Astrocyte of the hippocampus (primary cell): ENCODE results near the gene FTL.

ENCODE experiments used
- DNase-seq: peaks from one replicate; pipeline ENCODE4 v3.0.0; 2011; ENCODE audit warnings: low read depth, low spot score

The FTL gene

DNA sequence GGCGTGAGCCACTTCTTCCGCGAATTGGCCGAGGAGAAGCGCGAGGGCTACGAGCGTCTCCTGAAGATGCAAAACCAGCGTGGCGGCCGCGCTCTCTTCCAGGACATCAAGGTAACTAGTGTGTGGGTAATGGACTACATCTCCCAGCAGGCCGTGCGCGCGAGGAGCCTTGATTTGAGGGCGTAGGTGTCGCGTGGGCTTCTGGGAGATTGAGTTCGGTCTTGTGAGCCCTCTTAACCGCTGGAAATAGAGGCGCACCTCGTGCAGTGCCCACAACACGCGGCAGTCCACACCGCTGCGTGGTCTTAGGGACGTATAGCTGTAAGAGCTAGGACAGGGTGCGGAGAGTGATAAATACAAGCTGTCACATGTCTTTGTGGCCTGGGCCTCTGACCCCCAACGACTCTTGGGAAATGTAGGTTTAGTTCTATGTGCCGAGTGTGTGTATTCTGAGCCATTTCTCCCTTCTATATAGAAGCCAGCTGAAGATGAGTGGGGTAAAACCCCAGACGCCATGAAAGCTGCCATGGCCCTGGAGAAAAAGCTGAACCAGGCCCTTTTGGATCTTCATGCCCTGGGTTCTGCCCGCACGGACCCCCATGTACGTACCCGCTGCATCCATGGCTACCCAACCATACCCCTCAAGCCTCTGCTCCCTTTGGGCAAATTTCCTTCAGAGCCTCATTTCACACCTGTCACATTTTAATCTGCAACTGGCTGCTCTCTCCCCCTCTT lies 864 bp downstream of the FTL start:
- peak; percentile 91 for DNase-seq

DNA sequence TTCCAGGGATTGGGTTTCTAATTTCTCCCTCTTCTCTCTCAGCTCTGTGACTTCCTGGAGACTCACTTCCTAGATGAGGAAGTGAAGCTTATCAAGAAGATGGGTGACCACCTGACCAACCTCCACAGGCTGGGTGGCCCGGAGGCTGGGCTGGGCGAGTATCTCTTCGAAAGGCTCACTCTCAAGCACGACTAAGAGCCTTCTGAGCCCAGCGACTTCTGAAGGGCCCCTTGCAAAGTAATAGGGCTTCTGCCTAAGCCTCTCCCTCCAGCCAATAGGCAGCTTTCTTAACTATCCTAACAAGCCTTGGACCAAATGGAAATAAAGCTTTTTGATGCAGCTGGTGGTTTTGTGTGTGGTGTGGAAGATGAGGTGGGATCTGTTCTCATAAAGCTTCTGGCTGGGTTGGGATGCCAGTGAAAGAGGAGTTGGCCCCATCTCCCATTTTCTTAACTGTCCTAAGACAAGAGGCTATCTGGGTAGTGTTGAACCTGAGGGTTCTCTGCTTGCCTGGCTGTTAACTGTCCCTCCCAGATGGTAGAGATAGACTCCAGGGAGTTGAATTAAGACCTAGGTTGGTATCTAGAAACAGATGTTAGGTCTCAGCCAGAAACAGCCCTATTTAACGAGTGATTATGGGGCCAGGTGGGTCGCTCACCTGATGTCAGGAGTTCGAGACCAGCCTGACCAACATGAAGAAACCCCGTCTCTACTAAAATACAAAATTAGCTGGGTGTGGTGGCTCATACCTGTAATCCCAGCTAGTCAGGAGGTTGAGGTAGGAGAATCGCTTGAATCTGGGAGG lies 1.6 kb downstream of the FTL start:
- DNase-seq: no peak

DNA sequence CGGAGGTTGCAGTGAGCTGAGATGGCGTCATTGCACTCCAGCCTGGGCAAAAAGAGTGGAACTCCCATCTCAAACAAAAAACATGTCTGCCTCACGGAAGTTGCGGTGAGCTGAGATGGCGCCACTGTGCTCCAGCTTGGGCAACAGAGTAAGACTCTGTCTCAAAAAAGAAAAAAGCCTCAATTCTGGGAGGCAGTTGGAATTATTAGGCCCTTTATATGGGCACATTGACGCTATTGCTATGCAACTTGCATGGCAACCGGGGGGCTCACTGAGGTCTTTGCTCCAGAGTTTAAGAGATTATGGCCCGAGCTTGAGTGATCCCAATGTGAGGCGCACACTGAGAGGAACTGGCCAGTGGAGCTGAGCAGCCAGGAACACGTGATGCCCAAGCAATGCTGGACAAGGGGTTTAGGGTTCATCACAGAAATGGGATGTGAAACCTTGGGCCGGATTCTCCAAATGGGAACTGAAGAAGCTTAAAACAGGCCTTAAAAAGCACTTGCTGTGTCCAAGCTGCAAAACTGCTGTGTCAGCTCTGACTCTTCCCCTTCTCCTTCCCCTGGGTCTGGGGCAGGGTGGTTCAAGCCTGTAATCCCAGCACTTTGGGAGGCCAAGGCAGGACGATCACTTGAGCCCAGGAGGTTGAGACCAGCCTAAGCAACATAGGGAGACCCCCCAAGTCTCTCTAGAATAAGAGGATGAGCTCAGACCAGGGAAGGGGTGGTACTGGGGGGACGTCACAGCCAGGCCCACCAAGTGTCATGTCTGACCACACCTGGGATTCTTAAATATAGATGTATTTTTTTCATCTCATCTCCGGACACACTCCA lies 2.5 kb downstream of the FTL start:
- DNase-seq: peak; percentile 9

DNA sequence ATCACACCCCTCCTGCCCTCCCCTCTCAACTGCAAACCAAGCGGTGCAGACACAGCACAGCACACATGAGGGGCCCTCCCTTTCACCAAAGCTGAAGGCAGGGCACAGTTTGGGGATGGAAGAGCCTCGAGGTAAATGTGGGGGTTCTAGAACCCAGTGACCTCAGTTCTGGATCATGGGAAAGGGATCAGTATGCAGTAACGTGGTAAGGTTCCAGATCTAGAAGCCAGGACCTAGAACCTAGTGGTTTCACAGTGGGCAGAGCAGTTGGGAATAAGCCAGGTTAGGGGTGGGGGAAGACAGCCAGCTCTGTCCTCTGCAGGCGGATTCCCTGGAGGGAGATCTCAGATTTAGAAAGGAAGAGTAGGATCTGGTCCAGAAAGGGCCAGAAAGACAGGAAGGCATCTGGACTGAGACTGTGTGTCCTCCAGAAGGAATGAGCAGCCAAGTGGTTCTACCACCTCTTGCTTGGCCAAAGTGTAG lies 3.1 kb downstream of the FTL start:
- peak; percentile 8 for DNase-seq

DNA sequence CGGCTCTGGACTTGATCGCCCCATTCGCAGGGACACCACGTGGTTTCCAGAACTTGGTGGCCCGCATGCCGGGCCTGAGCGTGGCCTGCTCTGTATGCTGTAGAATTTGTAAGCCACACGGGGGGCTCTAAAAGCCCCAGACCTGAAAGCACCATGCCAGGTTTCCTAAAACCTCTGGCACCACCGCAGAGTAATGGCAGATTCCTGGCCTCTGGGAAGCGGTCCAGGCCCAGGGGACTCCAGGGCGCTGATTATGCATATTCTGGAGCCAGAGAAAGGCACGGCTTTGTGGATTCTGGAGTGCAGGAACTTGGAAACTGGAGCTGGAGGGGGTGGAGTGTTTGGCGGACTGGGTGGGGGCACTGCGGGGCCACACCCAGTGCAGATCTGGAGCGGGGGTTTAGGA lies 3.7 kb downstream of the FTL start:
- DNase-seq: peak; percentile 22

DNA sequence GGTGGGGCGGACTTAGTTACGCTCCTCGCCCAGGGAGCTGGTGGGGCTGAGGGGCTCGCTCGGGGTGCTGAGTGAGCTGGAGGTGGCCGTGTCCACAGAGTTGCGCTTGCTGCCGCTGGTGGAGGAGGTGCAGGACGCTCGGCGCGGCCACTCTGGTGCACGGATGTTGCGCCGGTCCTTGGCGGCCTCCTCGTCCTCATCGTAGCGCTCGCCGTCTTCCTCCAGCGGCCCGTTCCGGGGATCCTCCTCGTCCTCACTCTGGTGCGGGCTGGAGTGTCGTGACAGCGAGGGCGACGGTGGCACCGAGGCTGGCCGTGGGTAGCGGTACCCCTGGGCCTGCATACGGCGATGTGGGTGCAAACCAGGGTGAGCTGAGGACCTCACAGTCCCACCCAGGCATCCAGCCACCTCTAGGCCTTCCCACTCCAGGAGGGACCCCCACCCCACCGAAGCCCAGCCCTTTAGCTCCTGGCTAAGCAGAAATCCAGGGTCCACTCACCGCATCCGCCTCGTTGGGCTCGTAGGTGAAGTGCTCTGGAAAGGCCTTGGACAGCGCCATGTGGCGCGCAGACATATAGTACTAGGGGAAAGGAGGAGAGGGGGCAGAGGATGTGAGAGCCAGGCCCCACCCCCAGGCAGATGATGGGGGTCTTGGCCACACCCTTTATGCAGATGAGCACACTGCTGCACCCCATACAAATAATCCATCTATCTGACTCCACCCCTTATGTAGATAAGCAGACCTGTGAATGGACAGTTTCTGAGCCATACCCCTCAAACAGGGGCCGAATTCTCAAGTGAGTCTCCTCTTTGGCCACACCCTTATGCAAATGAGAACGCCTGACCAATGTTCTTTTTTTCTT lies 4.4 kb downstream of the FTL start:
- DNase-seq: no peak

DNA sequence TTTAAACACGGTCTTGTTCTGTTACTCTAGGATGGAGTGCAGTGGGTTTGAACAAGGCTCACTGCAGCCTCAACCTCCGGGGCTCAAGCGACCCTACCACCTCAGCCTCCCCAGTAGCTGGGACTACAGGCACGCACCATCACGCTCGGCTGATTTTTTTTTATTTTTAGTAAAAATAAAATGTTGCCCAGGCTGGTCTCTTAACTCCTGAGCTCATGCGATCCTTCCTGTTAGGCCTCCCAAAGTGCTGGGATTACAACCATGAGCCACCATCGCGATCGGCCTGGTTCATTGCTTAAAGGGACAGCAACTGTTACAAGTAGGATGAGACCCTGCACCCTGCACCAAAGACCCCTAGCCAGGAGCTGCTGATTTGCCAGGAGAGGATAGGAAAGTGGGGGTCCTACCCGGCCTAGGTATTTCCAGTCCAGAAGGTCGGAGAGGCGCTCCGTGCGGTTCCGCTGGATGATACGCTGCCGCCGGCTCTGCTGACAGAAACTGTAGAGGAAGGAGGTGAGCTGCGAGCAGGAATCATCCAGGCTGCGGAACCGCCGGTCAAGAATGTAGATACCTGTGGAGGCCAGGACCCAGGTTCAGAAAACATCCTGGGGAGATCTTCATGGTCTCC lies 5.1 kb downstream of the FTL start:
- DNase-seq: no peak

DNA sequence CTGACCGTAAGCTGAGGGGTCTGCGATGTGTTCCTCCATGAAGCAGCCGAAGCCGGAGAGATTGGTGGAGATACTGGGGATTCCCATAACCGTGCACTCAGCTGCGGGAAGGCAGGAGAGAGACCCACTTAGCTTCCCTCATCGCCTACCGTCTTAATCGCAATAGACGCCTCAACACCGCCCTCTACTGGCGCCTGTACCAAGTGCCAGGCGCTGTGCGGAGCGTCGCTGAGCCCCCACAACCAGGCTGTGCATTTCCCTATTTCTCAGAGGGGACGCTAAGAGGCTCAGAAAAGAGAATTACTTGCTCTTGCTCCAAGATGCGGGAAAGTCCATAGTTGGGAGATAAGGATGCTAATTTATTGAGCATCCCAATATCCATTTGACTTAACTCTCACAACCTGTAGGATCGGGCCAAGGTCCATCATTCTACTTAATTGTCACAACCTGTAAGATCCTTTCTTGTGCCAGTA lies 5.8 kb downstream of the FTL start:
- peak; percentile 90 for DNase-seq

DNA sequence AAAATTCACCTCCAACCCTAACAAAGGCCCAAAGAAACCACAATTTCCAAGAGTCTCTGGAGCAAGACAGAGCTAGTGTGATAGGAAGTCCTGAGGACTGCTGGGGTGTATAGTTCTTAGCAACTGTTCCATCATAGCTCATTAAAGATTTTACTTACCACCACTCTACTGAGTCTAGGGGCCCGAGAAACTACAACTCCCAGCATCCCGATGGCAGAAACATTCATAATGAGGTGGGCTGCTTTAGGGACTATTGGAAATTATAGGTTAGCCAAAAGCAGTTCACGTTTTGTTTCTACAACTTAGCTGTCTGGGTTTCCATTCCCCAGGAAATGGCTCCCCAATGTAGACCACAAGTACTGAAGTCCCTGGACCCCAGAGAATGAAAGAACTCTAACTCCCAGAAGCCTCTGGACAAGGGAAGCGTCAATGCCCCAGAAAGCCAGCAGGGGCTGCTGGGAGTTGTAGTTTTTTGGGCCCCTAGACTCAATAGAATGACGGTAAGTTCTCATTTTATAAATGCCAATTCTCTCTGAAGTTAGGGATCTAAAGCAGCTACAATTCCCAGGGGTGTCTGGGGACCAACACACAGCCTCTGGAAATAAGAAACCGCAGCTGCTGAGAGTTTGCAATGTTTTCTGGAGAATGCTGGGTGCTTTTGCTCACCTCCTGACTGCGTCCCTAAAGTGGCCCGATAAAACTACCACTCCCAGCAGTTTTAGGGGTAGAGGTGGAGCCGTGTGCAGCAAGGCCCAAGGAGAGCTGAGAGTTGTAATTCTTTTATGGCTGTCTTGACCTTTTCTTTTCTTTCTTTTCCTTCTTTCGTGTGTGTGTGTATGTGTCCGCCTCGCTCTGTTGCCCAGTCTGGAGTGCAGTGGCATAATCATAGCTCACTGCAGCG lies 11.1 kb downstream of the FTL start:
- no peak for DNase-seq

DNA sequence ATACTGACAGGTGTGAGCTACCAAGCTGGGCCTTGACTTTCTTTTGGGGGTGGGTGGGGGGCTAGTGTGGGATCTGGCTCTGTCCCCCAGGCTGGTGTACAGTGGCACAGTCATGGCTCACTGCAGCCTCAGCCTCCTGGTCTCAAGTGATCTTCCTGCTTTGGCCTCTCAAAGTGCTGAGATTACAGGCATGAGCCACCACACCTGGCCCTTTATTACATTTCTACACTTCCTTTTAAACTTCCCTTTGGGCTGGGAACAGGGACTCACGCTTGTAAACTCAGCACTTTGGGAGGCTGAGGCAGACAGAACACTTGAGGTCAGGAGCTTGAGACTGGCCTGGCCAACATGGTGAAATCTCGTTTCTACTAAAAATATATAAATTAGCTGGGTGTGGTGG lies 12.0 kb downstream of the FTL start:
- DNase-seq: no peak

DNA sequence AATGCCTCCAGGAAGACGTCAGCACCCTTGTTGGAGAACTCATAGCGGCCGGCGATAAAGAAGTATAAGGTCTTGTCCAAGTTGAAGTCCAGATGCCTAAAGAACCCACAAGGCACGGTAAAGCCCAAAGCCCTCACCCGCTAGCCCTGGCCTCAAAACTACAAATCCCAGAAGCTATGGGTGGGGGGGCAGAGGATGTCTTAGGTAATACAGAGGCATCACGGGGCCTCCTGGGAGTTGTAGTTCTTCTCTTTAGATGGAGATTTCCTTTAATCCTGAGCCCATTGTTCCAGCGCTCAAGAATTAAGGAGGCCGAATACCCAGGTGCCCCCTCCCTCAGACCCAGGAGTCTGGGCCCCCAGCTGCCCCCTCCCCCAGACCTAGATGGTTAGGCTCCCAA lies 17.2 kb downstream of the FTL start:
- no peak for DNase-seq

DNA sequence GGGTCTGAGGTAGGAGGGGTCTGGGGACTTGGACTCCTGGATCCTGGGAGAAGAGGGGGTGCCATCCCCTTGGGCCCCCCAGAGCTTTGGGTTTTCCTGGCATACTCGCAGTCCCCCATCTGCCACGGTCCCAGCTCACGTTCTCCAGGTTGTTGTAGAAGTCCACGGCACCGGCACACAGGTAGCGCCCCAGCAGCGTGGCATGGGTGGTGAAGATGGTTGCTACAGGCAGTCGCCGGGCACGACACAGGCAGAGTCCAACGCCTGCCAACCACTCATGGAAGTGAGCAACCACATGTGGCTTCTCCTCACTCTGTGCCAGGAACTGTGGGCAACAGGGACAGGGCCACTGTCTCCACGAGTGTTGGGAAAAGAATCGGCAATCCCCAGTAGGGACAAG lies 20.6 kb downstream of the FTL start:
- no peak for DNase-seq

DNA sequence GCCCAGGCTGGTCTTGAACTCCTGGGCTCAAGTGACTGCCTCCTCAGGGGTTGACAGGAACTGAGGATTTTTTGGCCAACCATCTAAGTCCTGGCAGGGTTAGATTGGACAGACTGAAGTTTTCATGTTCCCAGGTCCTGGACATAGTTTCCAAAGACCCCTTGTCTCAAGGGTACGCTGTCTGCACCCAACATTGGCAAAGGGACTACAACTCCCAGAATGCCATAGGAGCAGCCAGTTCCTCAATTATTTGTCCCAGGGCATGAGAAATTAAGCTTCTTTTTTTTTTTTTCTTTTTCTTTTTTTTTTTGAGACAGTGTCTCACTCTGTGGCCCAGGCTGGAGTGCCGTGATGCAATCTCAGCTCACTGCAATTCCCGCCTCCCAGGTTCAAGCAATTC lies 21.1 kb downstream of the FTL start:
- no peak for DNase-seq

DNA sequence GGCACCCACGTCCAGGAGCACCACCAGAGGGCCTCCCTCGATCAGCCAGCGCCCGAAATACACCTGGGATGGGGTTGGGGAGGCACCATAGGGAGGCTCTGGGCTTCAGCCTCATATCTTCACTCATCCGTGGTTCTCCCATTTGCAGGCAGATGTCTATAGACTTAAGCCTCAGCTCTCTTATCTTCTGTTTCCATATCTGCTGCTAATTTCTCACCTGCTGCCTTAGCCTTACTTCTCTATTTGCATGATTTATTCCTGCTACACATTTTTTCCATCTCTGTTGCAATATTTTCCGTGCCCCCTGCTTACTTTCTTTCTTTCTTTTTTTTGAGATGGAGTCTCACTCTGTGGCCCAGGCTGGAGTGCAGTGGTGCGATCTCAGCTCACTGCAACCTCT lies 22.2 kb downstream of the FTL start:
- no peak for DNase-seq

DNA sequence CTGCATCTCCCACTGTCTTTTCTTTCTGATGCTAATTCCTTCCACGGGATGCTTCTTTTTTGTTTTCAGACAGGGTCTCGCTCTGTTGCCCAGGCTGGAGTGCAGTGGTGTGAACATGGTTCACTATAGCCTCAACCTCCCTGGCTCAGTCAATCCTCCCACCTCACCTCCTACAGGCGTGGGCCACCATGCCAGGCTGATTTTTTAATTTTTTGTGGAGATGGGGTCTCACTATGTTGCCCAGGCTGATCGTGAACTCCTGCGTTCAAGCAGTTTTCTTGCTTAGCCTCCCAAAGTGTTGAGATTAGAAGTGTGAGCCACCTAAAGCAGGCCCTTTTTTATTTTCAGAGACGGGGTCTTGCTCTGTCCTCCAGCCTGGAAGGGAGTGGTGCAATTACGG lies 23.2 kb downstream of the FTL start:
- no peak for DNase-seq

DNA sequence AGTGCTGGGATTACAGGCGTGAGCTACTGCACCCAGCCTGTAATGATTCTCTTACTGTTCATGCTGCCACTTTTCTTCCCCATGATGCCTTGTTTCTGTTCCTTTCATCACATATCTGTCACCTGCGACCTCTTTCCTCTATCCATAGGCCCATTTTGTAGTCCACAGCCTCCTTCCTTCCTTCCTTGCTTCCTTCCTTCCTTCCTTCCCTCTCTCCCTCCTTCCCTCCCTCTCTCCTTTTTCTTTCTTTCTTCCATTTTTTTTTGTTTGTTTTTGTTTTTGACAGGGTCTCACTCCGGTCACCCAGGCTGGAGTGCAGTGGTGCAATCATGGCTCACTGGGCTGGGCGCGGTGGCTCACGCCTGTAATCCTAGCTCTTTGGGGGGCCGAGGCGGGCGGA lies 23.8 kb downstream of the FTL start:
- no peak for DNase-seq

DNA sequence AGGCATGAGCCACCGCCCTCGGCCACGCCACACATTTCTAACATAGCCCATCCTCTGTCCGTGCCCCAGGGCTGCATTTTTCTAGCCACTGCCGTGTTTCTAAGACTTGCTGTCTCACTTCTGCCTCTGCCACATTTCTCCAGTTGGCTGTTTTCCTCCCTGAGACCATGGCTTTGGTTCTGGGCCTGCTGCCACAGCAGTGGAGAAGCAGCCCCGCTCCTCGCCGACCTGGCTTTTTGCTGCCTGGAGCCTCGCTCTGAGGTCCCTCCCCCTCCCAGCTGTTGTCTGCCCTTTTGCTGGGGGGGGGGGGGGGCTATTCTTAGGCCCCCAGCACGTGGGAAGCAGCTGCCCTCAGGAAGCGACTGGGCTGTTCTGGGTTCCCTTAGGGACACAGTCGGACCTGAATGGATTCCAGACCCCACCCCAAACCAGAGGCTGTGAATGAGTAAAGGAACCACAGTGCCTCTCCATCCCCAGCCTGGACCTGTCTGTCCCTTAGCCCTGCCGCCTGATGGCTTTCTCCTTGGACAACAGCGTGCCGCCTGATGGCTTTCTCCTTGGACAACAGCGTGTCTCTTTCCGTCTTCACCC lies 24.7 kb downstream of the FTL start:
- no peak for DNase-seq

DNA sequence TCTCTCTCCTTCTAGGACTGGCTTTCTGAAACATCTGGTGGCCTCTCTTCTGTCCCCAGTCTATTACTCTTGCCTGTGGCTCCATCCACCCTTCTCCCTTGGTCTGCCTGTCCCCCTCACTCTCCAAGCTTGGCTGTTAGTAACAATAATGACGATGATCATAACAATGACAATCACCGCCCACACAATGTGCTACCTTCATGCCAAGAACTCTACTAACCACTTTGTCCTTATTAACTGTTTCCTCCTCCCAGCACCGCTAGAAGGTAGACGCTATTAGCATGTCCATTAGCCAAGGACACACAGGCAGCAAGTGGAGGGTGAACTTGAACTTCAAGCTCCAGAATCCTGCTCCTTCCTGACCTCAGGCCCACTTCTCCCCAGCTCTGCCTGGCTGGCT lies 25.3 kb downstream of the FTL start:
- DNase-seq: no peak

DNA sequence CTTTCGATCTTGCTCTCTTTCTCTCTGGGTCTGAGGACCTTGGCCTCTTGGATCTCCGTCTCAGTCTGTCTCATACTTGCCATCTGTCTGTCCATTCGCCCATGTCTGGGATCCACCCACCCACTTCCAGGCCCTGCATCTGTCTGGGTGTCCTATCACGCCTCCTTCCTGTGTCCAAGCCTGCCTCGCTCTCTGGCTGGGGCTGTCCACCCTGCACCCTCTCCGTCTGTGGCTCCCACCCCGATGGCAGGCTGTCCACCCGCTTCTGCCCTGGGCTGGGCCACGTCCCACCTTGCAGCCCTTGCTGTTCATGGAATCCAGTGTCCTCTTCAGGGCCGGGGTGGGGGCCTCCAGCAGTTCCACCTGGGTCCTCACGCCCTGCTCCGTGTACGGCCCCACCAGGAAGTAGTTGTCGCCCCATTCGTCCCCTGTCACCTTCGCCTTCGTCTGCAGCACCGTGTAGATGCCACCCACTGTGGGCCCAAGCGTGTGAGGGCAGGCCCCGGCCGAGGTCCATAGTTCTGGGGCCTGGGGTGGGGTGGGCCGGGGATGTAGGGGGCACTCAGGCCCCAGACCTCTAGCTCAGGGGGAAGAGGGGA lies 26.0 kb downstream of the FTL start:
- DNase-seq: no peak
